Bronchial epithelial cell (primary cell): ENCODE results near the gene COL23A1. TPM values are rescaled to one million over a fixed set of nuclear protein-coding genes. Genes with fewer than 3 reads are reported as not detected.

ENCODE experiments used
- DNase-seq: peaks from one replicate; pipeline ENCODE4 v3.0.0-alpha.2; 2010; ENCODE audit warnings: low read depth
- FAIRE-seq: peaks from 2 replicates; lab custom pipeline; 2011; peaks lifted over from hg19 to GRCh38; lab: Jason Lieb, UNC
- H3K27me3 ChIP-seq: 2 replicates; pipeline ENCODE4 v1.5.1; 2011; ENCODE audit warnings: low read length; ENCODE audit not compliant: control insufficient read depth, insufficient read depth
- H3K36me3 ChIP-seq: 2 replicates; pipeline ENCODE4 v1.5.1; 2011; ENCODE audit warnings: low read length; ENCODE audit not compliant: control insufficient read depth, insufficient read depth
- H3K4me3 ChIP-seq: 2 replicates; pipeline ENCODE4 v1.5.1; 2011; ENCODE audit warnings: mild to moderate bottlenecking, low read depth, low read length, control low read depth
- CTCF ChIP-seq: IDR thresholded peaks from 2 replicates; pipeline ENCODE4 v1.5.1; 2011; ENCODE audit warnings: mild to moderate bottlenecking, moderate library complexity, low read length, control low read depth, inconsistent platforms; ENCODE audit not compliant: insufficient read depth, severe bottlenecking
- total RNA-seq: library from RNA; depleted of rRNA; stranded (reverse); fragments of >200 nt; gene quantifications from 2 replicates; pipeline ENCODE4 v1.2.1, GENCODE V29; 2014

Gene COL23A1
- total RNA-seq, 1 donor from 2014 or later, result 0.26 TPM

GRCh38 chr5:178194026-178194425, 396.2 kb downstream of the COL23A1 start:
- H3K27me3 ChIP-seq, result peaks cover 7% of the 10 kb centered on the region
- H3K36me3 ChIP-seq, result no peaks in the 10 kb centered on the region
- FAIRE-seq, result no peak
- DNase-seq, result no peak
- no peak overlapping the region for H3K4me3 ChIP-seq
- TF ChIP-seq CTCF, result no peak

GRCh38 chr5:178193251-178193809, 396.9 kb downstream of the COL23A1 start:
- DNase-seq (no peak), FAIRE-seq (no peak)
- H3K4me3 ChIP-seq, result no peak overlapping the region
- H3K36me3 ChIP-seq, result no peaks in the 10 kb centered on the region
- peaks cover 7% of the 10 kb centered on the region for H3K27me3 ChIP-seq
- no peak for TF ChIP-seq CTCF

GRCh38 chr5:178192787-178193186, 397.4 kb downstream of the COL23A1 start:
- no peak overlapping the region for H3K4me3 ChIP-seq
- no peak for TF ChIP-seq CTCF

GRCh38 chr5:178192244-178192643, 397.9 kb downstream of the COL23A1 start:
- H3K4me3 ChIP-seq, result no peak overlapping the region
- H3K27me3 ChIP-seq, result peaks cover 7% of the 10 kb centered on the region
- TF ChIP-seq CTCF, result no peak
- peak; percentile 66 for FAIRE-seq
- H3K36me3 ChIP-seq, result no peaks in the 10 kb centered on the region
- peak; percentile 97 for DNase-seq

More at GRCh38 chr5:178192787-178193186, 397.4 kb downstream of the COL23A1 start:
- DNase-seq (no peak), FAIRE-seq (no peak)
- H3K36me3 ChIP-seq, result no peaks in the 10 kb centered on the region
- H3K27me3 ChIP-seq, result peaks cover 7% of the 10 kb centered on the region

GRCh38 chr5:178191661-178192060, 398.5 kb downstream of the COL23A1 start:
- no peak for FAIRE-seq

More at GRCh38 chr5:178191661-178192060, 398.5 kb downstream of the COL23A1 start:
- no peak for TF ChIP-seq CTCF
- Histone ChIP-seq H3K4me3 (no peak overlapping the region), H3K36me3 (no peaks in the 10 kb centered on the region), H3K27me3 (peaks cover 7% of the 10 kb centered on the region)
- DNase-seq, result no peak
